Kidney epithelial cell (primary cell): ENCODE measurements around the gene CDKAL1. TPM values are rescaled to one million over a fixed set of nuclear protein-coding genes. Genes with fewer than 3 reads are reported as not detected.

Experiments
- DNase-seq: peaks from one replicate; pipeline ENCODE4 v3.0.0-alpha.2; 2010; ENCODE audit warnings: low read depth
- H3K27me3 ChIP-seq: 2 replicates; pipeline ENCODE4 v1.6.0; 2011; ENCODE audit warnings: low read length; ENCODE audit not compliant: control insufficient read depth, insufficient read depth
- H3K36me3 ChIP-seq: 2 replicates; pipeline ENCODE4 v1.5.1; 2011; ENCODE audit warnings: low read length; ENCODE audit not compliant: control insufficient read depth, insufficient read depth
- H3K4me3 ChIP-seq: 2 replicates; pipeline ENCODE4 v1.5.1; 2011; ENCODE audit warnings: low read depth, mild to moderate bottlenecking, control low read depth, low read length
- CTCF ChIP-seq: IDR thresholded peaks from 2 replicates; pipeline ENCODE4 v1.5.1; 2011; ENCODE audit warnings: mild to moderate bottlenecking, moderate library complexity, low read length, control low read depth, inconsistent platforms; ENCODE audit not compliant: insufficient read depth, poor library complexity, severe bottlenecking
- total RNA-seq: library from RNA; depleted of rRNA; stranded (reverse); fragments of >200 nt; gene quantifications from 2 replicates; pipeline ENCODE4 v1.2.3, GENCODE V29; 2015

The CDKAL1 gene
- total RNA-seq, 1 donor from 2014 or later, result 15.0 TPM

- Histone ChIP-seq H3K36me3 (no peaks in the 10 kb centered on the region), H3K4me3 (no peak overlapping the region), H3K27me3 (no peaks in the 10 kb centered on the region)
- TF ChIP-seq CTCF, result no peak
- no peak for DNase-seq
Measured at GRCh38 chr6:21277601-21278374, 743.5 kb downstream of the CDKAL1 start.

GRCh38 chr6:21278375-21278745, 744.1 kb downstream of the CDKAL1 start:
- Histone ChIP-seq H3K36me3 (no peaks in the 10 kb centered on the region), H3K27me3 (no peaks in the 10 kb centered on the region), H3K4me3 (no peak overlapping the region)
- no peak for DNase-seq
- no peak for TF ChIP-seq CTCF

GRCh38 chr6:21279619-21280018, 745.4 kb downstream of the CDKAL1 start:
- no peak overlapping the region for H3K4me3 ChIP-seq
- no peaks in the 10 kb centered on the region for H3K36me3 ChIP-seq
- H3K27me3 ChIP-seq, result no peaks in the 10 kb centered on the region
- DNase-seq, result no peak
- TF ChIP-seq CTCF, result no peak

GRCh38 chr6:21281366-21281765, 747.1 kb downstream of the CDKAL1 start:
- DNase-seq, result no peak
- H3K36me3 ChIP-seq, result no peaks in the 10 kb centered on the region
- no peak for TF ChIP-seq CTCF
- no peak overlapping the region for H3K4me3 ChIP-seq
- no peaks in the 10 kb centered on the region for H3K27me3 ChIP-seq

Other genes starting within 250 kb of the CDKAL1 start
- 14.9 and 16.6 TPM in 2 replicates for gene E2F3, start 132.6 kb upstream of the CDKAL1 start, total RNA-seq